HG03196 (cell line): ENCODE results near the gene PEAR1.
"Not testable (repeated sequence)": the region's sequence is repeated elsewhere in the genome, so short reads cannot be mapped to it uniquely, and the experiment has no call there.

Source experiments
- ATAC-seq: cut with Tn5 transposase; IDR thresholded peaks from one replicate; pipeline ENCODE4 v1.9.1; 2021; ENCODE audit not compliant: unreplicated experiment

PEAR1 gene

GRCh38 chr1:156914440-156914856, 20.9 kb downstream of the PEAR1 start:
- no peak for ATAC-seq

DNA sequence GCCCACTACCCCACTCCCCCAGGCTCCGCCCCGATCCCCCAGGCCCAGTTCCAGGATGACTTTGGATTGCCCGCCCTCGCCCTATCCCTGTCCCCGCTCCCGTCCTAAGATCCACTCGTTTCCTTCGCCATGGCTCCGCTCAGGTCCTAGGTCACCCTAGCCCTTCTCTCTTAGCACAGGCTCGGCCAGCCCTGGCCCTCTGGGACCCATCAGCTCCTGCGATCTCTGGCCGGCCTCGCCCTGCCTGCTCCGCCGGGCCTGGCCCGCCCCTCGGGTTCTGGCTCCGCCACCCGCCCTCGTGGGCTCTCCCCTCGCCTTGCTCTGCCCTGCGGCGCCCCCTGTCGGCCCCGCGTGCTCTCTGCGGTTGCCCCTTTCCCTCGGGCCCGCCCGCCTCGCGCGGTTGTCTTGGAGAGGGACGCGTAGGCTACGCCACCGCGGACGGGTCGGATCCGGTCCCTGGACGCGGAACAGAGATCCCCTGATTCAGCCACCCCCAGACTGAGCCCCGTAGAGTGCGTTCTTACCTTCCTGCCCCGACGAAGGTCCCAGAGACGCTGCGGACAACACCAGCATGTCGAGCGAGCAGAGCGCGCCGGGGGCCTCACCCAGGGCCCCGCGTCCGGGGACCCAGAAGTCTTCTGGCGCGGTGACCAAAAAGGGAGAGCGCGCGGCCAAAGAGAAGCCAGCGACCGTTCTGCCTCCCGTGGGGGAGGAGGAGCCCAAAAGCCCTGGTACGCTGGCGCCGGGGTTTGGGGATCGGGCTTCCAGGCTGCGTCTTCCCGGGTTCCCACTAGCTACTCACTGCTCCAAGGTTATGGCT, 26.9 kb downstream of the PEAR1 start, which contains the start of gene LRRC71:
TSS of gene LRRC71 (plus strand) at position 400 of the 820 bp plus-strand sequence. CDS start at position 572, 172 bp downstream.
- no peak for ATAC-seq

DNA sequence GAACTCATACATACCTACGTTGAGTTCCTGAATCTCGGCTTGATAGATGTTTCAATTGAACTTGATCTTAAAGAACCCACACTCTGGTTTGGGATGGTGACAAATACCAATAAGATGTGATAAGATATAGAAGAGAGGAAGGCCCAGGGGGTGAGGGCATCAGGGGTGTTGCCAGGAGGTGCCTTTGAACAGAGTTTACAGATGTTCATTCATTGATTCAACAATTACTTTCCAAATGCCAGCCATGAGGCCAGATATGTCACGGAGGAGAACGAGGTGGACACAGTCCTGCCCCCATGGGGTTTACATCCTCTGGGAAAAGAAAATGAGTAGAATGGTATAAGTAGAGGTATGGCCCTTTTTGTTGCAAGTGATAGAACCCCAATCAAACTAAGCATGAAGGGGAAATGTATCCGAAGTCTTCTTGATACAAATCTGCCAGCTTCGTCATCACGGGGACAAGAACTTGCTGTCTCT, 27.6 kb downstream of the PEAR1 start:
- no peak for ATAC-seq

GRCh38 chr1:156922986-156923669, 29.6 kb downstream of the PEAR1 start:
- ATAC-seq, result no peak

DNA sequence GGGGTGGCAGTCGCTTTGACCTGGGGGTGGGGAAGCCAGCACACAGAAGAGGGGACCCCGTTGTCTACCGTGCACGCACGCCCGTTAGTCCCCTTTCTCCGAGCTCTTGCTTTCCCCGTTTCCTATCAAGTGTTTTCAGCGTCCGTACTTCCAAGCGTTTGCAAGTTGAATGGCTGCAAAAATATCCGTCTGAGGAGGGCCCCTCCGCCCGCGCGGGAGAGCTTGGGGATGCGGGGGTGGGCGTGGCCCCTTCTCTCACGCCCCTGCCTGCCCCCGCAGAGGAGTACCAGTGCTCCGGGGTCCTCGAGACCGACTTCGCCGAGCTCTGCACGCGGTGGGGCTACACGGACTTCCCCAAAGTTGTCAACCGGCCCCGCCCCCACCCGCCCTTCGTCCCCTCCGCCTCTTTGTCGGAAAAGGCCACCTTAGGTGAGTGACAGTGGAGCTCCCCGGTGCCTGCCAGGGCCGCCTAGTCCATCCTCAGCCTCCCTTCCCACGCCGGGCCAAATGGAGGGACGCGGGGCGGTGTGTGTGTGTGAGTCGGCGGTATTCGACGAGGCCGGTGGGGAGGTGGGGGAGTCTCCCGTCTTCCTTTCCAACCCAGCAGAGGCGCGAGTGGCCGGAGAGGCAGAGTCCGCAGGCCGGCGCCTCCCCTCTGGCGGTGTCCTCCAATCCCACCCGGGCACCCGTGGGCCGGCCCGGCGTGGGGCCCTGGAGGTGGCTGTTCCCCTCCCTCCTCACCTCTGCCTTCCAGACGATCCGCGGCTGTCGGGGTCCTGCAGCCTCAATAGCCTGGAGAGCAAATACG, 30.4 kb downstream of the PEAR1 start:
- ATAC-seq, result no peak

- no peak for ATAC-seq
These were observed 31.1 kb downstream of the PEAR1 start for GRCh38 chr1:156924478-156925153.

GRCh38 chr1:156925154-156926010, 31.9 kb downstream of the PEAR1 start:
- ATAC-seq, result no peak

- ATAC-seq, result no peak
These were observed 32.7 kb downstream of the PEAR1 start for GRCh38 chr1:156926175-156926574.

GRCh38 chr1:156926695-156927094, 33.2 kb downstream of the PEAR1 start:
- ATAC-seq, result not testable (repeated sequence)

GRCh38 chr1:156927215-156928042, 33.9 kb downstream of the PEAR1 start:
- ATAC-seq, result no peak

DNA sequence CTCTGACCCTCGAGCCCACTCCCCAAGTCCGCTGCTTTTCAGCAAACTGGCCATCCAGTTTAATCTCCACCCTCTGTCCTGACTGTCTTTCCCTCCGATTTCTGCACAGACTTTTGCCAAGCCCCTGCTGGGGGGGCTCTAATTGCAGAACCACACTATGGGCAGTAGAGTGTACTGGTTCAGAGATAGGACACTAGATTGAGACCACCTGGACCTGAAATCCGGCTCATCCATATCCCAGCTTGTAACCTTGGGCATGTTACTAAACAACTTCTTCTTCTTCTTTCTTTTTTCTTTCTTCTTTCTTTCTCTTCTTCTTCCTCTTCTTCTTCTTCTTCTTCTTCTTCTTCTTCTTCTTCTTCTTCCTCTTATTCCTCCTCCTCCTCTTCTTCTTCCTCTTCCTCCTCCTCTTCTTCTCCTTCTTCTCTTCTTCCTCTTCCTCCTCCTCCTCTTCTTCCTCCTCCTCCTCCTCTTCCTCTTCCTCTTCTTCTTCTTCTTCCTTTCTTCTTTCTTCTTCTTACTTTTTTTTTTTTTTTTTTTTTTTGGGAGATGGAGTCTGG, 34.6 kb downstream of the PEAR1 start:
- no peak for ATAC-seq

DNA sequence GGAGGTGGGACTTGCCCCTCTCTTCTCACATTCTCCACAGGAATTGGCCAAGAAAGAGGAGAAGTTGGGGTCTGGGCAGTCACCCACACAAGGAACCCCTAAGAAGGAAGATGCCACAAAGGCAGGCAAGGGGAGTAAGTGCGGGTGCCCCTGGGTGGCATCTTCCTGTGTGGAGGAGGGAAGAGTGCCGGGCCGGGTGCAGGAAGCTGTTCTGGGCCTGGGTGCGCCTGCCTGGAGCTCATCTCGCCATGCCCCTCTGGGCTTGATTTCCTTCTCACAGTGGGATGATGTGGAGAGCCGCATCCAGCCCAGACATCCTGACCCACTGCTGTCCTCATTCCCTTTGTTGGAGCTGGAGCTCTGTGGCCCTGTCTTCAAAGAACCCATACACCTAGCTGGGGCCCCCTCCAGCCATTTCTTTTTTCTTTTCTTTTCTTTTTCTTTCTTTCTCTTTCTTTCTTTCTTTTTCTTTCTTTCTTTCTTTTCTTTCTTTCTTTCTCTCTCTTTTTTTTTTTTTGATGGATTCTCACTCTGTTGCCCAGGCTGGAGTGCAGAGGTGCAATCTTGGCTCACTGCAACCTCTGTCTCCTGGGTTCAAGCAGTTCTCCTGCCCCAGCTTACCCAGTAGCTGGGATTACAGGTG, 36.2 kb downstream of the PEAR1 start:
- ATAC-seq, result no peak

DNA sequence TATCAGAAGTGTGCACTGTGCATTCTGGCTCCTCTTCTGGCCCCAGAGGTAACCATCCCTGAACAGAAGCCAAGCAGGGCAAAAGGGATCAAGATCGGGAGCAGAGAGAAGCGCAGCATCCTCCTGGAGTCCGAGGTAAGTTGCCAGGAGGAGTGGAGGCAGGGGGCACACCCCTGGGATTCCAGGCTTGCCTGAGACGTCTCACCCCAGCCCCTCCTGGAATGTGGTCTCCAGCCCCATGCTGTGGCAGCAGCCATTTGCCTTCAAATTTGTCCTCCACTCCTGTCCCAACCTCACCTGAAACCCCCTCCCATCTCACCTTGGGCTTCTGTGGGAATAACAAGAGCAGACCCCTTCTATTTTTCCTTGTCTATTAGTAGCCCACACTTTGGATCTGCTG, 37.0 kb downstream of the PEAR1 start:
- no peak for ATAC-seq

DNA sequence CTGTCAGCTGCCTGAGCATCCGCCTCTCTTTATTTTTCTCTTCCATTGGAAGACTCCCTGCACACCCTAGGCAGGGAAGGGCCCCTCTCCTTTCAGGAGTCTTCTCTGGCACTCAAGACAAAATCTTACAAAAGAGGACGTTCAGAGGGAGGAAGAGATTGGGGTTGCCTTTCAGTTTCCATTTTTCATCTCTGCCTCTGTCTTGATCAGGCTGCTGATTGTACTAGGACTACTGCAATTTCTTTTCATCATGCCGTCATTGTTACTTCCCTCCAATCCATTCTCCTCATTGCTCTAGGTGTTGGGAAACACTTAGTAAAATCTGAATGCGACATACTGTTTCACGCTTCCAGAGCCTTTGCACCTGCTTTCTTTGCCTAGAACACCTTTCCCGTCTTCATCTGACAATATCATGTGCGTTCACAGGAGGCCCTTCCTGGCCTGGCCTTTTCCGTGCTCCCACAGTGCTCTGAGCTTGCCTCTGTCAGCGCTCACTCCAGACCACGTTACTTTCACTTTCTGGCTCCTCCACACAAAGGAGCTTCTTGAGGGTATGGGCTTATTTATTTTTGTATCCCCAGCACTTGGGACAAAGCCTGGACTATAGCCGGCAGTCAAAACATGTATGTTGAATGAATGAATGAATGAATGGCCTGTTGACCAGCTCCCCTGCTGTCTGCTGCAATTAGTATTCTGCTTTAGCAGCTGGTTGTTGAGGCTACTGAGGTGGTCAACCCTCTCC, 37.9 kb downstream of the PEAR1 start:
- no peak for ATAC-seq

GRCh38 chr1:156931974-156932710, 38.6 kb downstream of the PEAR1 start:
- ATAC-seq, result no peak

GRCh38 chr1:156933136-156933535, 39.6 kb downstream of the PEAR1 start:
- no peak for ATAC-seq
